MM.1S (cell line): ENCODE measurements around the gene CARTPT.

Experiments used
- EZH2 ChIP-seq: fragments of 300-600 bp; sonication (generic); optimal IDR thresholded peaks from 2 replicates; pipeline ENCODE3; 2017; ENCODE audit warnings: low read depth, mild to moderate bottlenecking, antibody characterized with exemption, low read length, mixed read lengths
- EZH2phosphoT487 ChIP-seq: fragments of 300-600 bp; sonication (generic); IDR thresholded peaks from 2 replicates; pipeline ENCODE4 v1.6.1; 2018; ENCODE audit warnings: antibody characterized with exemption, low read length

DNA sequence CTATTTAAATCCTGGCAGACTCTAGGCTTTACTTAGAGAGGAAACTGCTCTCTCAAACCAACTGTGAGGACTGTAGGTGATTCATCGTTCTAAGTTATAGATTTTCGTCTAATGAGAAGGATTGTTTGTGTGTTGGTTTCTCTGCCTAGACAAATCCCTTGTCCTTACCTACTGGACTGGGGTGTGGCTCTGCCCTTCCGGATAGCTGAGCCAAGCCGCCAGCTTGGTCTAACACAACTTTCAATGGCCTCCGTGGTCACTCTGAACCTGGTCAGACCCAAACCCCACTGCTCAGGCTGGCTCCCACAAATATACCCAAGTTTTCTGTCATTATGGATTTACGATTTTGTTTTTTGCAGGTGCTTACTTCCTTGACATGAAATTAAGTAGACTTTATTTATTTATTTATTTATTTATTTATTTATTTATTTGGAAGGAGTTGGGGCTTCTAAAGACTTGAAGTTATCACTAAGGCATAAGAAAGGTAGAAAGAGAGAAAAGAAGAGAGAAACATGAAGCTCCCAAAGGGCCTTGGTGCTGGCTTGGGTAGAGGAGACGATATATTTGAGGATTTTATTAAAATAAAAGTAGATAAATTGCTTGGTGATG lies 19.0 kb downstream of the CARTPT start:
- no peak for TF ChIP-seq EZH2phosphoT487
- no peak for TF ChIP-seq EZH2
